ELF-1 (cell line): ENCODE data around the gene TAF7L.
"Not testable (repeated sequence)": the region's sequence is repeated elsewhere in the genome, so short reads cannot be mapped to it uniquely, and the experiment has no call there.

Source experiments
- DNase-seq: peaks from one replicate; pipeline ENCODE4 v3.0.0-alpha.2; 2016; ENCODE audit warnings: low read depth, low spot score

Gene TAF7L

GRCh38 chrX:101290957-101291603 lies at the start of gene TAF7L:
TAF7L (minus strand) TSS chrX:101291334; CDS start chrX:101287543, 3,791 bp downstream.
- DNase-seq: peak; percentile 71

- no peak for DNase-seq
These were observed 46.7 kb upstream of the TAF7L start for GRCh38 chrX:101337776-101338271.

- not testable (repeated sequence) for DNase-seq
These were observed 43.2 kb upstream of the TAF7L start for GRCh38 chrX:101334310-101334709.

GRCh38 chrX:101326600-101326999 lies 35.5 kb upstream of the TAF7L start:
- DNase-seq: peak; percentile 40

GRCh38 chrX:101303790-101304189 lies 12.7 kb upstream of the TAF7L start:
- DNase-seq: no peak

- DNase-seq: not testable (repeated sequence)
These were observed 4.5 kb upstream of the TAF7L start for GRCh38 chrX:101295603-101296002.

GRCh38 chrX:101287402-101287801 lies 3.7 kb downstream of the TAF7L start:
- no peak for DNase-seq

- no peak for DNase-seq
These were observed 14.9 kb downstream of the TAF7L start for GRCh38 chrX:101276238-101276637.

- DNase-seq: no peak
These were observed 16.9 kb downstream of the TAF7L start for GRCh38 chrX:101274198-101274597.

GRCh38 chrX:101265869-101266428 lies 25.2 kb downstream of the TAF7L start:
- DNase-seq: no peak

GRCh38 chrX:101263766-101264165 lies 27.4 kb downstream of the TAF7L start:
- DNase-seq: no peak

- DNase-seq: no peak
These were observed 28.5 kb downstream of the TAF7L start for GRCh38 chrX:101262590-101262989.

GRCh38 chrX:101260435-101260834 lies 30.7 kb downstream of the TAF7L start:
- DNase-seq: peak; percentile 70

- DNase-seq: no peak
These were observed 32.9 kb downstream of the TAF7L start for GRCh38 chrX:101258259-101258581.

- DNase-seq: no peak
These were observed 33.5 kb downstream of the TAF7L start for GRCh38 chrX:101257448-101258258.

GRCh38 chrX:101252634-101253033 lies 38.5 kb downstream of the TAF7L start:
- DNase-seq: peak; percentile 16

- DNase-seq: no peak
These were observed 49.6 kb downstream of the TAF7L start for GRCh38 chrX:101241531-101241930.

GRCh38 chrX:101237041-101237440 lies 54.1 kb downstream of the TAF7L start:
- no peak for DNase-seq

GRCh38 chrX:101232316-101232715 lies 58.8 kb downstream of the TAF7L start:
- DNase-seq: no peak

- DNase-seq: no peak
These were observed 60.1 kb downstream of the TAF7L start for GRCh38 chrX:101231080-101231479.

- no peak for DNase-seq
These were observed 60.5 kb downstream of the TAF7L start for GRCh38 chrX:101230636-101231035.

- DNase-seq: no peak
These were observed 62.0 kb downstream of the TAF7L start for GRCh38 chrX:101229170-101229569.

- no peak for DNase-seq
These were observed 67.9 kb downstream of the TAF7L start for GRCh38 chrX:101223226-101223625.
